Aorta (tissue), 5 donors: ENCODE measurements around the gene GRAPL. TPM values are rescaled to one million over a fixed set of nuclear protein-coding genes. Genes with fewer than 3 reads are reported as not detected.
A peak's percentile ranks its signal among the peaks of the same experiment; 100 is the strongest.
"Not testable (repeated sequence)": the region's sequence is repeated elsewhere in the genome, so short reads cannot be mapped to it uniquely, and the experiment has no call there.

Source experiments
- ATAC-seq: fragments of 200-7000 bp; cut with Tn5 transposase; one replicate; pipeline ENCODE4 v1.9.1; 2022; ENCODE audit warnings: moderate library complexity; ENCODE audit not compliant: low FRiP score
- DNase-seq, 2 donors: peaks; one replicate each; pipeline ENCODE4 v3.0.0-alpha.2; 2020
- H3K27ac ChIP-seq, 2 donors: one replicate each; pipeline ENCODE4 v1.5.1; 2013; ENCODE audit warnings: low read length in 2 of 2, mild to moderate bottlenecking in 2 of 2, moderate library complexity in 2 of 2, control low read depth in 1 of 2, inconsistent platforms in 1 of 2, low read depth in 1 of 2
- H3K27me3 ChIP-seq, 2 donors: one replicate each; pipeline ENCODE4 v1.6.1; 2013; ENCODE audit warnings: control low read depth in 1 of 2, low read length in 1 of 2, mild to moderate bottlenecking in 1 of 2, moderate library complexity in 1 of 2; ENCODE audit not compliant: insufficient read depth in 2 of 2, control insufficient read depth in 1 of 2
- H3K36me3 ChIP-seq, 2 donors: one replicate each; pipeline ENCODE4 v1.6.1; 2013; ENCODE audit warnings: control low read depth in 1 of 2, low read length in 1 of 2, mild to moderate bottlenecking in 1 of 2; ENCODE audit not compliant: insufficient read depth in 2 of 2, control insufficient read depth in 1 of 2
- H3K4me1 ChIP-seq, 2 donors: one replicate each; pipeline ENCODE4 v1.6.1; 2013; ENCODE audit warnings: low read length in 2 of 2, control low read depth in 1 of 2, mild to moderate bottlenecking in 1 of 2, moderate library complexity in 1 of 2; ENCODE audit not compliant: insufficient read depth in 2 of 2, control insufficient read depth in 1 of 2
- H3K4me3 ChIP-seq, 2 donors: one replicate each; pipeline ENCODE4 v1.5.1; 2013; ENCODE audit warnings: low read length in 2 of 2, control low read depth in 1 of 2, mild to moderate bottlenecking in 1 of 2
- H3K9me3 ChIP-seq: one replicate; pipeline ENCODE4 v1.6.1; 2013; ENCODE audit warnings: mild to moderate bottlenecking, low read length; ENCODE audit not compliant: control insufficient read depth
- WGBS, 2 donors: extraction: QIAGEN DNeasy Blood & Tissue Kit; methylation state at CpG; one replicate each; pipeline ENCODE4 v1.1.7; 2013; 5-methylcytosine and 5-hydroxymethylcytosine counted together
- intact Hi-C, 2 donors: fragments of 100-400 bp; cut with DNase I; formaldehyde crosslinking; loops; one replicate each; pipeline versions ENCODE4 v1.14.2 to v1.15.0; 2022
- polyA plus RNA-seq, 2 donors: library from polyadenylated mRNA; stranded (reverse); fragments of 200-250 nt; gene quantifications; one replicate each; pipeline ENCODE4 v1.2.3, GENCODE V29; 2013
- total RNA-seq, 2 donors: library from RNA; stranded (reverse); fragmentation: NEBNext Ultra II Directional; extraction: Animal tissue kit (Norgen Biotek cat#: 25700); gene quantifications; one replicate each; pipeline ENCODE4 v1.2.1, GENCODE V29; 2021
- donor health status: healthy with polysubstance abuse.
- donor health status: Bipolar disorder and iron deficiency.
- donor health status: DM: no; HTN: no; CAD: no.
- donor health status: DM: no; HTN: no; CAD: no.
- donor health status: DM: yes; HTN: yes; CAD: no.

The GRAPL gene
- total and polyA plus RNA-seq, 4 donors, result 6.3 to 6.6 TPM; not detected in 2

GRCh38 chr17:19110189-19111097, 16.9 kb upstream of the GRAPL start:
- H3K27ac ChIP-seq, H3K4me1 ChIP-seq, H3K36me3 ChIP-seq, intact Hi-C loops, H3K27me3 ChIP-seq, H3K4me3 ChIP-seq, DNase-seq, H3K9me3 ChIP-seq: not testable (repeated sequence)
- ATAC-seq, result peak; percentile 87
- WGBS, 2 donors, result 0% methylated on average over 3 of the region's 45 CpGs; no CpG with 5 or more reads in 1 of the 2 donors

- H3K36me3 ChIP-seq, intact Hi-C loops, H3K4me1 ChIP-seq, H3K27me3 ChIP-seq, H3K9me3 ChIP-seq: not testable (repeated sequence)
- peak overlapping the region in 1 of 2 donors; percentile 63 for H3K27ac ChIP-seq
- H3K4me3 ChIP-seq, result peak overlapping the region in 1 of 2 donors; percentile 3
- DNase-seq (peak; percentile 66 to 93), ATAC-seq (peak; percentile 97)
- 0% methylated on average over 7 to 39 of the region's 39 CpGs for WGBS, 2 donors
Observed at GRCh38 chr17:19111111-19111711, 16.2 kb upstream of the GRAPL start.

GRCh38 chr17:19111801-19112458, 15.5 kb upstream of the GRAPL start:
- DNase-seq (peak; percentile 47 to 62), ATAC-seq (peak; percentile 66)
- H3K36me3 ChIP-seq, H3K4me1 ChIP-seq, H3K9me3 ChIP-seq, intact Hi-C loops, H3K27me3 ChIP-seq, H3K4me3 ChIP-seq: not testable (repeated sequence)
- peak overlapping the region in 1 of 2 donors; percentile 71 for H3K27ac ChIP-seq
- WGBS, 2 donors, result 0 to 1% methylated on average over 30 to 34 of the region's 47 CpGs

- H3K27me3 ChIP-seq, DNase-seq, H3K27ac ChIP-seq, ATAC-seq, H3K4me1 ChIP-seq, H3K4me3 ChIP-seq, H3K9me3 ChIP-seq, intact Hi-C loops, H3K36me3 ChIP-seq: not testable (repeated sequence)
- 2% methylated on average over 6 of the region's 18 CpGs; no CpG with 5 or more reads in 1 of the 2 donors for WGBS, 2 donors
Observed at GRCh38 chr17:19112459-19112826, 14.9 kb upstream of the GRAPL start.

GRCh38 chr17:19118695-19119094, 8.7 kb upstream of the GRAPL start:
- H3K27me3 ChIP-seq, ATAC-seq, H3K4me1 ChIP-seq, DNase-seq, H3K4me3 ChIP-seq, intact Hi-C loops, H3K27ac ChIP-seq, H3K36me3 ChIP-seq, H3K9me3 ChIP-seq: not testable (repeated sequence)
- no CpG with 5 or more reads among the region's 12 CpGs for WGBS, 2 donors

- H3K4me1 ChIP-seq, H3K9me3 ChIP-seq, H3K4me3 ChIP-seq, DNase-seq, intact Hi-C loops, H3K27me3 ChIP-seq, H3K36me3 ChIP-seq, H3K27ac ChIP-seq, ATAC-seq: not testable (repeated sequence)
- WGBS, 2 donors, result 62 to 81% methylated on average over 2 of the region's 7 CpGs
Observed at GRCh38 chr17:19125289-19125688, 2.1 kb upstream of the GRAPL start.

GRCh38 chr17:19129500-19129899, 2.1 kb downstream of the GRAPL start:
- intact Hi-C loops, H3K9me3 ChIP-seq, H3K4me3 ChIP-seq, H3K36me3 ChIP-seq, ATAC-seq, DNase-seq, H3K27me3 ChIP-seq, H3K4me1 ChIP-seq, H3K27ac ChIP-seq: not testable (repeated sequence)
- no CpG with 5 or more reads among the region's 9 CpGs for WGBS, 2 donors

- DNase-seq, H3K4me1 ChIP-seq, ATAC-seq, H3K36me3 ChIP-seq, H3K27ac ChIP-seq, intact Hi-C loops, H3K4me3 ChIP-seq, H3K27me3 ChIP-seq, H3K9me3 ChIP-seq: not testable (repeated sequence)
- no CpG with 5 or more reads among the region's 8 CpGs for WGBS, 2 donors
Observed at GRCh38 chr17:19131108-19131507, 3.7 kb downstream of the GRAPL start.
